Loucy (cell line): ENCODE data around the gene MAP6.
A peak's percentile ranks its signal among the peaks of the same experiment; 100 is the strongest.

Source experiments
- H2AFZ ChIP-seq: fragments of 200-600 bp; sonication (generic); 2 replicates; pipeline ENCODE4 v1.6.0; 2016; ENCODE audit warnings: antibody characterized with exemption, mild to moderate bottlenecking, low read length, moderate library complexity
- H3F3A ChIP-seq: fragments of 200-600 bp; 2 replicates; pipeline ENCODE4 v1.6.0; 2016; ENCODE audit warnings: antibody characterized with exemption, low read depth, mild to moderate bottlenecking
- H3K27me3 ChIP-seq: fragments of 200-600 bp; sonication (generic); 2 replicates; pipeline ENCODE4 v1.6.1; 2014; ENCODE audit warnings: low read length, mild to moderate bottlenecking; ENCODE audit not compliant: insufficient read depth, poor library complexity, severe bottlenecking
- H3K36me3 ChIP-seq: fragments of 200-600 bp; sonication (generic); 2 replicates; pipeline ENCODE4 v1.6.1; 2016; ENCODE audit warnings: low read length; ENCODE audit not compliant: insufficient read depth
- H3K4me1 ChIP-seq: fragments of 200-600 bp; sonication (generic); 2 replicates; pipeline ENCODE4 v1.5.1; 2014; ENCODE audit warnings: low read length, mild to moderate bottlenecking; ENCODE audit not compliant: insufficient read depth, poor library complexity, severe bottlenecking
- H3K4me2 ChIP-seq: fragments of 200-600 bp; sonication (generic); 2 replicates; pipeline ENCODE4 v1.6.0; 2014; ENCODE audit warnings: antibody characterized with exemption, low read length, low read depth, mild to moderate bottlenecking; ENCODE audit not compliant: poor library complexity, severe bottlenecking
- H3K4me3 ChIP-seq: fragments of 200-600 bp; sonication (generic); 2 replicates; pipeline ENCODE4 v1.5.1; 2014; ENCODE audit warnings: low read length, mild to moderate bottlenecking, mixed read lengths; ENCODE audit not compliant: poor library complexity, severe bottlenecking
- H3K79me2 ChIP-seq: fragments of 200-600 bp; sonication (generic); 2 replicates; pipeline ENCODE4 v1.6.1; 2014; ENCODE audit warnings: low read length; ENCODE audit not compliant: insufficient read depth
- H3K9ac ChIP-seq: fragments of 200-600 bp; sonication (generic); 2 replicates; pipeline ENCODE4 v1.6.0; 2014; ENCODE audit warnings: mild to moderate bottlenecking, low read depth, low read length, moderate library complexity; ENCODE audit not compliant: poor library complexity, severe bottlenecking
- H3K9me2 ChIP-seq: fragments of 200-600 bp; sonication (generic); replicated peaks from 2 replicates; pipeline ENCODE4 v1.6.1; 2016; ENCODE audit warnings: low read depth, low read length, mixed read lengths
- H3K9me3 ChIP-seq: fragments of 200-600 bp; sonication (generic); 2 replicates; pipeline ENCODE4 v1.6.1; 2014; ENCODE audit warnings: mild to moderate bottlenecking, antibody characterized with exemption, low read length, low read depth; ENCODE audit not compliant: insufficient read depth
- H4K20me1 ChIP-seq: fragments of 200-600 bp; sonication (generic); 2 replicates; pipeline ENCODE4 v1.6.0; 2014; ENCODE audit warnings: antibody characterized with exemption, low read length, mild to moderate bottlenecking; ENCODE audit not compliant: insufficient read depth, poor library complexity, severe bottlenecking
- CTCF ChIP-seq: fragments of 200-600 bp; sonication (generic); conservative IDR thresholded peaks from 2 replicates; pipeline ENCODE4 v1.5.1; 2014; ENCODE audit warnings: mild to moderate bottlenecking, antibody characterized with exemption, low read length
- EZH2phosphoT487 ChIP-seq: fragments of 200-600 bp; IDR thresholded peaks from 2 replicates; pipeline ENCODE4 v1.6.1; 2018; ENCODE audit warnings: antibody characterized with exemption, mild to moderate bottlenecking, moderate library complexity, borderline replicate concordance

Gene MAP6

GRCh38 chr11:75562836-75563484 lies 105.9 kb downstream of the MAP6 start:
- Histone ChIP-seq H3K9me2 (no peaks in the 10 kb centered on the region), H3K36me3 (no peaks in the 10 kb centered on the region), H3K27me3 (peaks cover 21% of the 10 kb centered on the region), H3K9me3 (no peaks in the 10 kb centered on the region), H3K4me3 (peak overlapping the region; percentile 78), H3K9ac (peak overlapping the region; percentile 77), H3K79me2 (no peaks in the 10 kb centered on the region), H3K4me1 (peaks cover 4% of the 10 kb centered on the region), H4K20me1 (no peaks in the 10 kb centered on the region), H3F3A (no peaks in the 10 kb centered on the region), H3K4me2 (peak overlapping the region; percentile 71), H2AFZ (peak overlapping the region; percentile 92)
- no peak for TF ChIP-seq CTCF

- Histone ChIP-seq H3K4me1 (peaks cover 4% of the 10 kb centered on the region), H3K9me2 (no peaks in the 10 kb centered on the region), H3K27me3 (peaks cover 23% of the 10 kb centered on the region), H2AFZ (peak within 1 kb of the TSS; percentile 92), H3K36me3 (no peaks in the 10 kb centered on the region), H4K20me1 (no peaks in the 10 kb centered on the region), H3K9ac (peak within 1 kb of the TSS; percentile 77), H3K9me3 (no peaks in the 10 kb centered on the region), H3K4me2 (peak within 1 kb of the TSS; percentile 71), H3F3A (no peaks in the 10 kb centered on the region), H3K4me3 (peak within 1 kb of the TSS; percentile 78), H3K79me2 (no peaks in the 10 kb centered on the region)
- TF ChIP-seq CTCF (no peak), EZH2phosphoT487 (no peak)
Measured at GRCh38 chr11:75562048-75562835, 106.6 kb downstream of the MAP6 start, which contains the start of gene SERPINH1. SERPINH1 (plus strand) TSS chr11:75562253; CDS start chr11:75566350, 4,097 bp downstream.

GRCh38 chr11:75561426-75562047 lies 107.3 kb downstream of the MAP6 start:
- Histone ChIP-seq H3K9ac (peak overlapping the region; percentile 77), H3K4me1 (peaks cover 4% of the 10 kb centered on the region)

More at GRCh38 chr11:75561426-75562047, 107.3 kb downstream of the MAP6 start:
- TF ChIP-seq CTCF = no peak
- no peak for TF ChIP-seq EZH2phosphoT487
- Histone ChIP-seq H3F3A (no peaks in the 10 kb centered on the region), H3K9me3 (no peaks in the 10 kb centered on the region), H3K4me3 (peak overlapping the region; percentile 78), H2AFZ (peak overlapping the region; percentile 92), H4K20me1 (no peaks in the 10 kb centered on the region), H3K9me2 (no peaks in the 10 kb centered on the region), H3K79me2 (no peaks in the 10 kb centered on the region), H3K27me3 (peaks cover 30% of the 10 kb centered on the region), H3K4me2 (peak overlapping the region; percentile 71), H3K36me3 (no peaks in the 10 kb centered on the region)
